HCT116 (cell line): ENCODE measurements around the gene EPHA2. TPM values are rescaled to one million over a fixed set of nuclear protein-coding genes. Genes with fewer than 3 reads are reported as not detected.

Experiments used
- ATAC-seq: fragments of 200-7000 bp; cut with Tn5 transposase; 2 replicates; pipeline ENCODE4 v1.9.1; 2020; ENCODE audit warnings: mild to moderate bottlenecking, moderate library complexity
- BruUV-seq: library from RNA; stranded (reverse); fragments of 400-500 nt; replicated peaks from 2 replicates; lab custom pipeline; 2021; lab: Mats Ljungman, UMichigan
- CTCF ChIA-PET: fragments of 300-600 bp; sonication (Branson Sonifier 250); formaldehyde crosslinking; loops from one replicate; lab custom pipeline; 2021; ENCODE audit warnings: antibody characterized with exemption; lab: Charles Lee
- POLR2A ChIA-PET: fragments of 300-600, 350-600 bp; sonication (Branson Sonifier 250); formaldehyde crosslinking; loops from one replicate; lab custom pipeline; 2021; ENCODE audit warnings: antibody characterized with exemption; lab: Charles Lee
- RAD21 ChIA-PET, 2 experiments: fragments of 300-600 bp; sonication (Branson Sonifier 250); formaldehyde crosslinking; loops; one replicate each; lab custom pipeline; 2023; ENCODE audit warnings: low total read pairs in 2 of 2; ENCODE audit not compliant: uncharacterized antibody in 2 of 2, unreplicated experiment in 2 of 2, low non-redundant PET in 1 of 2; lab: Charles Lee
- DNase-seq: peaks from one replicate; pipeline ENCODE4 v3.0.0-alpha.2; 2010; ENCODE audit warnings: low read depth, low spot score
- H2AFZ ChIP-seq: fragments of 200-600 bp; shearing (Covaris generic), sonication (generic); 2 replicates; pipeline ENCODE4 v1.6.1; 2017; ENCODE audit warnings: low read depth, mixed run types, mixed read lengths, antibody characterized with exemption, low read length; ENCODE audit not compliant: poor library complexity, severe bottlenecking
- H3K27ac ChIP-seq: 2 replicates; pipeline ENCODE4 v1.5.1; 2012; ENCODE audit warnings: low read depth, low read length
- H3K27me3 ChIP-seq: fragments of 200-600 bp; sonication (generic); 2 replicates; pipeline ENCODE4 v1.6.1; 2016; ENCODE audit warnings: mixed run types, low read length, mixed read lengths; ENCODE audit not compliant: insufficient read depth
- H3K36me3 ChIP-seq, 2 experiments: fragments of 200-500 bp in 1 of 2; fragments of 200-600 bp in 1 of 2; sonication (Bioruptor generic) in 1 of 2; sonication (generic) in 1 of 2; 2 replicates each; pipeline versions ENCODE4 v1.5.1 to v1.6.1; 2014 to 2016; ENCODE audit warnings: low read length in 2 of 2, inconsistent platforms in 1 of 2, mixed read lengths in 1 of 2, mixed run types in 1 of 2; ENCODE audit not compliant: insufficient read depth in 2 of 2, control insufficient read depth in 1 of 2
- H3K4me1 ChIP-seq, 2 experiments: fragments of 200-600 bp in 1 of 2; sonication (generic) in 1 of 2; 2 replicates each; pipeline versions ENCODE4 v1.5.1 to v1.6.1; 2012 to 2017; ENCODE audit warnings: low read length in 2 of 2, inconsistent platforms in 1 of 2, mild to moderate bottlenecking in 1 of 2, mixed read lengths in 1 of 2, mixed run types in 1 of 2, moderate library complexity in 1 of 2; ENCODE audit not compliant: insufficient read depth in 2 of 2, control insufficient read depth in 1 of 2
- H3K4me2 ChIP-seq: fragments of 200-600 bp; sonication (generic); 2 replicates; pipeline ENCODE4 v1.6.1; 2017; ENCODE audit warnings: mixed run types, low read length, mixed read lengths
- H3K4me3 ChIP-seq, 2 experiments: fragments of 200-600 bp in 1 of 2; sonication (generic) in 1 of 2; replicated peaks in 1 of 2; 2 replicates each; pipeline ENCODE4 v1.5.1; 2011 to 2016; ENCODE audit warnings: low read length in 2 of 2, control low read depth in 1 of 2, low read depth in 1 of 2, mild to moderate bottlenecking in 1 of 2, mixed read lengths in 1 of 2, mixed run types in 1 of 2
- H3K79me2 ChIP-seq: fragments of 200-600 bp; sonication (generic); 2 replicates; pipeline ENCODE4 v1.6.1; 2017; ENCODE audit warnings: mild to moderate bottlenecking, mixed run types, low read length, moderate library complexity, mixed read lengths; ENCODE audit not compliant: insufficient read depth
- H3K9ac ChIP-seq: fragments of 200-600 bp; sonication (generic); 2 replicates; pipeline ENCODE4 v1.6.1; 2016; ENCODE audit warnings: low read length, mixed read lengths
- H3K9me2 ChIP-seq: fragments of 200-600 bp; sonication (generic), shearing (Covaris generic); 2 replicates; pipeline ENCODE4 v1.6.1; 2017; ENCODE audit warnings: mixed run types, mild to moderate bottlenecking, moderate library complexity; ENCODE audit not compliant: insufficient read depth
- H3K9me3 ChIP-seq, 2 experiments: fragments of 200-500 bp in 1 of 2; fragments of 200-600 bp in 1 of 2; sonication (Bioruptor generic) in 1 of 2; sonication (generic) in 1 of 2; 2 replicates each; pipeline ENCODE4 v1.6.1; 2014 to 2017; ENCODE audit warnings: low read length in 2 of 2, mixed read lengths in 2 of 2, inconsistent platforms in 1 of 2, low read depth in 1 of 2, mild to moderate bottlenecking in 1 of 2, mixed run types in 1 of 2, moderate library complexity in 1 of 2; ENCODE audit not compliant: control insufficient read depth in 1 of 2, insufficient read depth in 1 of 2
- H4K20me1 ChIP-seq: fragments of 200-600 bp; sonication (generic), shearing (Covaris generic); 2 replicates; pipeline ENCODE4 v1.6.1; 2017; ENCODE audit warnings: mixed run types, mild to moderate bottlenecking, moderate library complexity; ENCODE audit not compliant: insufficient read depth
- CBX3 ChIP-seq: IDR thresholded peaks from 2 replicates; pipeline ENCODE4 v1.6.1; 2012; ENCODE audit warnings: low read depth
- CEBPB ChIP-seq: IDR thresholded peaks from 2 replicates; pipeline ENCODE4 v1.6.1; 2012; ENCODE audit warnings: low read depth
- EGR1 ChIP-seq: IDR thresholded peaks from 2 replicates; pipeline ENCODE4 v1.6.1; 2012; ENCODE audit warnings: low read depth
- EZH2phosphoT487 ChIP-seq: fragments of 200-600 bp; IDR thresholded peaks from 2 replicates; pipeline ENCODE4 v1.6.1; 2018; ENCODE audit warnings: antibody characterized with exemption, borderline replicate concordance
- FOSL1 ChIP-seq: IDR thresholded peaks from 2 replicates; pipeline ENCODE4 v1.6.1; 2012; ENCODE audit warnings: low read depth
- JUND ChIP-seq: IDR thresholded peaks from 2 replicates; pipeline ENCODE4 v1.6.1; 2012
- POLR2A ChIP-seq: IDR thresholded peaks from 2 replicates; pipeline ENCODE4 v1.7.0; 2011; ENCODE audit warnings: borderline replicate concordance; ENCODE audit not compliant: insufficient read depth, insufficient read length; ENCODE audit errors: extremely low read depth
- POLR2AphosphoS5 ChIP-seq: IDR thresholded peaks from 2 replicates; pipeline ENCODE4 v1.6.1; 2011; ENCODE audit warnings: mild to moderate bottlenecking, low read depth, low read length, moderate library complexity
- SRF ChIP-seq: IDR thresholded peaks from 2 replicates; pipeline ENCODE4 v1.6.1; 2012; ENCODE audit warnings: low read depth
- TCF7L2 ChIP-seq: IDR thresholded peaks from 2 replicates; pipeline ENCODE4 v1.7.0; 2011; ENCODE audit warnings: borderline replicate concordance, inconsistent platforms; ENCODE audit not compliant: insufficient read depth, insufficient read length; ENCODE audit errors: extremely low read depth
- YY1 ChIP-seq: IDR thresholded peaks from 2 replicates; pipeline ENCODE4 v1.6.1; 2011; ENCODE audit warnings: low read length, low read depth, moderate library complexity, mild to moderate bottlenecking; ENCODE audit not compliant: insufficient replicate concordance; ENCODE audit errors: extremely low read depth
- ZFX ChIP-seq: fragments of 450-650 bp; IDR thresholded peaks from 2 replicates; pipeline ENCODE4 v1.6.1; 2017
- intact Hi-C: fragments of 100-400 bp; cut with micrococcal nuclease; formaldehyde crosslinking; loops from 2 replicates; pipeline ENCODE4 v1.10.0; 2022
- total RNA-seq: library from RNA; stranded (reverse); gene quantifications from one replicate; pipeline ENCODE4 v1.2.1, GENCODE V29; 2021; ENCODE audit not compliant: unreplicated experiment
- TF ChIP-seq, protein P1 (sequence below): IDR thresholded peaks from 2 replicates; pipeline ENCODE4 v1.6.1; 2012
- TF ChIP-seq, protein P2 (sequence below), 3 experiments: fragments of 200-600 bp in 1 of 3; sonication (generic) in 1 of 3; IDR thresholded peaks in 2 of 3; conservative IDR thresholded peaks in 1 of 3; 2 replicates each; pipeline ENCODE4 v1.5.1; 2012 to 2017; ENCODE audit warnings: low read depth in 2 of 3, low read length in 2 of 3, antibody characterized with exemption in 1 of 3, borderline replicate concordance in 1 of 3, control low read depth in 1 of 3, mild to moderate bottlenecking in 1 of 3, mixed read lengths in 1 of 3, mixed run types in 1 of 3, moderate library complexity in 1 of 3; ENCODE audit not compliant: insufficient read depth in 1 of 3

The EPHA2 gene
- total RNA-seq, 1 experiment from 2014 or later, result 164 TPM

DNA sequence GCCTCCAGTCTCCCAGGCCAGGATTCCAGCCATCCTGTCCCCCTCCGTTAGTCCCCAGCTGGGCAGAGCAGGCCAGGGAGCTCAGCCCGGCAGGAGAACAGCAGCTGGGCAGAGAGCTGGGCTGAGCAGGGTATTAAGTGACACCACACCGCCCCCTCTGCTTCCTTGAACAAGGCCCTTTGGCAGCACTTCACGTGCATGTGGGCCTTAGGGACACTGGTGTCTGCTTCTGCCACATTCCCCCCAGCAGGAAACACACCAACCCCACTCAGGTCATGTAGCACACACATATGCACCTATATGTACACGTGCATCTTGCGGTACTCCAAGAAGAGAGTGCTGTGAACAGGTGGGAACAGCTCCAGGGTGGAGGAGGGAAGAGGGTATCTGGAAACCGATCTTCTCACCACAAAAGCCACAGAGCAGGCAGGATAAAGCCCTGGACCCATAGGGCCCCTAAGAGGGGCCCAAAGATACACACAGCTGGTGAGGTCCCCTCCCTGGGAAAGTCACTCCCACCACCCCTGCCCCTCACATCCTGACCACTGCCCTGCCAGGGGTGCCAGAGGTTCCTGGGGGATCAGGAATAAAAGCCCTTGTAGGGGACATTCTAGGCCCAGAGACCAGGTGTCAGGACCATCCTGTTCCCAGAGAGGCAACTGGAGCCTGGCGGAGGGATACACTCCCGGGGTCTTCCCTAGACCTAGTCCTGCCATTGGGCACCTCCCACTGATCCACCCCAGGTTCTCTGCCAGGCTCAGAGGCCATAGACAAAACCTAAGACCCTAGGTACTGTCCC lies 4.5 kb downstream of the EPHA2 start:
- H4K20me1 ChIP-seq, result peaks cover 27% of the 10 kb centered on the region; the same call in 1 of the 2 replicates
- CTCF ChIA-PET, result interaction anchor here (1.1 kb wide), 1 partner anchor 69 kb away, joined by 4 read pairs; no protein-coding TSS in a partner anchor
- POLR2A ChIA-PET, result interaction anchor here (1.6 to 2.2 kb wide), 2 partner anchors 13 to 22 kb away, joined by 3 to 7 read pairs; no protein-coding TSS in a partner anchor

DNA sequence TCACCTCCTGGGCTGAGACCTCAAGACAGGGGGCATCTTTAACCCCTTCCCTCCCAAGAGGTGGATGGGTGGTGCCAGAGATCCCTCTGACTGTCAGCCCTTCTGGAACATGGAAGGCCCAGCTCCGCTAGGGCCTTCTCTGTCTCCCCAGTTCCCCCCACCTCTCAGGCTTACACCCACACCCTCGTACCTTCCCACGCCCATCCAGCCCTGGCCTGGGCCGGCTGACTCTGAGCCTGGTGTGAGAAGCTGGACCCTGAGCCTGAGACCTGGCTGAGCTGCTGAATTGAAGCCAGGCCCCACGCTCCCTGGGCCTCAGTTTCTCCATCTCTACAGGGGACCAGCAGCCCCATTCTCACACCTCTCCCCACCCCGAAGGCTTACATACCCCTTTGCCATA lies 5.4 kb downstream of the EPHA2 start:
- CTCF ChIA-PET, result no interaction called here
- no peaks in the 10 kb centered on the region for H3K9me2 ChIP-seq
- intact Hi-C loops, result no loop called here
- no peak for TF ChIP-seq EGR1
- no peak for TF ChIP-seq POLR2AphosphoS5
- no peak for TF ChIP-seq SRF
- TF ChIP-seq ZFX, result no peak
- TF ChIP-seq, protein P1, sequence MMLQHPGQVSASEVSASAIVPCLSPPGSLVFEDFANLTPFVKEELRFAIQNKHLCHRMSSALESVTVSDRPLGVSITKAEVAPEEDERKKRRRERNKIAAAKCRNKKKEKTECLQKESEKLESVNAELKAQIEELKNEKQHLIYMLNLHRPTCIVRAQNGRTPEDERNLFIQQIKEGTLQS, result no peak
- no peak for TF ChIP-seq EZH2phosphoT487
- TF ChIP-seq, protein P2, sequence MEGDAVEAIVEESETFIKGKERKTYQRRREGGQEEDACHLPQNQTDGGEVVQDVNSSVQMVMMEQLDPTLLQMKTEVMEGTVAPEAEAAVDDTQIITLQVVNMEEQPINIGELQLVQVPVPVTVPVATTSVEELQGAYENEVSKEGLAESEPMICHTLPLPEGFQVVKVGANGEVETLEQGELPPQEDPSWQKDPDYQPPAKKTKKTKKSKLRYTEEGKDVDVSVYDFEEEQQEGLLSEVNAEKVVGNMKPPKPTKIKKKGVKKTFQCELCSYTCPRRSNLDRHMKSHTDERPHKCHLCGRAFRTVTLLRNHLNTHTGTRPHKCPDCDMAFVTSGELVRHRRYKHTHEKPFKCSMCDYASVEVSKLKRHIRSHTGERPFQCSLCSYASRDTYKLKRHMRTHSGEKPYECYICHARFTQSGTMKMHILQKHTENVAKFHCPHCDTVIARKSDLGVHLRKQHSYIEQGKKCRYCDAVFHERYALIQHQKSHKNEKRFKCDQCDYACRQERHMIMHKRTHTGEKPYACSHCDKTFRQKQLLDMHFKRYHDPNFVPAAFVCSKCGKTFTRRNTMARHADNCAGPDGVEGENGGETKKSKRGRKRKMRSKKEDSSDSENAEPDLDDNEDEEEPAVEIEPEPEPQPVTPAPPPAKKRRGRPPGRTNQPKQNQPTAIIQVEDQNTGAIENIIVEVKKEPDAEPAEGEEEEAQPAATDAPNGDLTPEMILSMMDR (IDR thresholded peaks at IDR 0.05 in 2 of 3, conservative IDR thresholded peaks at IDR 0.05 in 1 of 3; ENCODE audit: borderline replicate concordance in 1 of 3, insufficient read depth in 1 of 3, low read depth in 2 of 3, low read length in 2 of 3), result no peak
- TF ChIP-seq YY1, result no peak
- no peak for TF ChIP-seq TCF7L2
- TF ChIP-seq CBX3, result no peak
- no peak for TF ChIP-seq JUND
- TF ChIP-seq POLR2A, result no peak
- no peak for TF ChIP-seq CEBPB
- no peak for TF ChIP-seq FOSL1
- RAD21 ChIA-PET, result interaction anchor here in 1 of 2 experiments (0.8 kb wide), 1 partner anchor 72 kb away, joined by 3 read pairs; no protein-coding TSS in a partner anchor
- peak overlapping the region; percentile 100 for H3K27ac ChIP-seq
- BruUV-seq, result no TSS peak
- H3K79me2 ChIP-seq, result peaks cover 100% of the 10 kb centered on the region
- H3K27me3 ChIP-seq, result no peaks in the 10 kb centered on the region
- peaks cover 75 to 90% of the 10 kb centered on the region in 2 experiments for H3K4me1 ChIP-seq
- no peak overlapping the region for H2AFZ ChIP-seq
- peak overlapping the region; percentile 99 for H3K9ac ChIP-seq
- peak overlapping the region; percentile 85 for H3K4me2 ChIP-seq
- ATAC-seq (no peak), DNase-seq (no peak)
- POLR2A ChIA-PET, result interaction anchor here (1.6 kb wide), 1 partner anchor 14 kb away, joined by 3 read pairs; no protein-coding TSS in a partner anchor
- peaks cover 27% of the 10 kb centered on the region; the same call in 1 of the 2 replicates for H4K20me1 ChIP-seq
- H3K4me3 ChIP-seq, result no peak overlapping the region
- peaks cover 11 to 71% of the 10 kb centered on the region in 2 experiments; a peak in 3 of 4 replicates for H3K36me3 ChIP-seq
- no peaks in the 10 kb centered on the region for H3K9me3 ChIP-seq

More for the DNA sequence above, 4.5 kb downstream of the EPHA2 start:
- H2AFZ ChIP-seq, result no peak overlapping the region
- no peak overlapping the region for H3K4me3 ChIP-seq
- ATAC-seq, result no peak
- no TSS peak for BruUV-seq
- RAD21 ChIA-PET, result interaction anchor here in 1 of 2 experiments (0.8 kb wide), 1 partner anchor 73 kb away, joined by 3 read pairs; no protein-coding TSS in a partner anchor
- DNase-seq, result no peak
- TF ChIP-seq POLR2AphosphoS5 (peak; percentile 10; the same call in 1 of the 2 replicates), JUND (no peak)
- peak overlapping the region; percentile 99 for H3K9ac ChIP-seq
- H3K79me2 ChIP-seq, result peaks cover 98% of the 10 kb centered on the region
- H3K4me2 ChIP-seq, result peak overlapping the region; percentile 85
- peak overlapping the region; percentile 100 for H3K27ac ChIP-seq
- intact Hi-C loops, result no loop called here
- H3K36me3 ChIP-seq, result peaks cover 11 to 71% of the 10 kb centered on the region in 2 experiments; a peak in 3 of 4 replicates
- H3K27me3 ChIP-seq, result no peaks in the 10 kb centered on the region
- H3K9me3 ChIP-seq, result no peaks in the 10 kb centered on the region
- no peaks in the 10 kb centered on the region for H3K9me2 ChIP-seq
- H3K4me1 ChIP-seq, result peaks cover 69 to 85% of the 10 kb centered on the region in 2 experiments
